ENCODE results near the gene ACTR3. TPM values are rescaled to one million over a fixed set of nuclear protein-coding genes. Genes with fewer than 3 reads are reported as not detected.

Gene ACTR3
- total and polyA plus RNA-seq, 7 donors = 34.3 to 113 (median 88.1) TPM

GRCh38 chr2:113977660-113978523, 88.0 kb downstream of the ACTR3 start:
- H3K27ac ChIP-seq = no peak overlapping the region
- no peaks in the 10 kb centered on the region for H3K9me3 ChIP-seq
- DNase-seq (no peak), ATAC-seq (no peak)
- H3K4me1 ChIP-seq = no peaks in the 10 kb centered on the region
- no peaks in the 10 kb centered on the region for H3K27me3 ChIP-seq (ENCODE audit: insufficient read depth in 3 of 3, low read length in 2 of 3)
- WGBS, 3 donors = 43 to 51% (median 47%) methylated on average over 16 of the region's 16 CpGs
- intact Hi-C loops (cut with DNase I) = loop anchor here in 1 of 2 donors (5.0 kb wide), 1 partner anchor 574 kb away; no protein-coding TSS in a partner anchor
- H3K4me3 ChIP-seq = no peak overlapping the region
- TF ChIP-seq CTCF (IDR thresholded peaks at IDR 0.05) = peak; percentile 15
- H3K36me3 ChIP-seq (ENCODE audit: insufficient read depth in 1 of 2, low read depth in 1 of 2) = no peaks in the 10 kb centered on the region

DNA sequence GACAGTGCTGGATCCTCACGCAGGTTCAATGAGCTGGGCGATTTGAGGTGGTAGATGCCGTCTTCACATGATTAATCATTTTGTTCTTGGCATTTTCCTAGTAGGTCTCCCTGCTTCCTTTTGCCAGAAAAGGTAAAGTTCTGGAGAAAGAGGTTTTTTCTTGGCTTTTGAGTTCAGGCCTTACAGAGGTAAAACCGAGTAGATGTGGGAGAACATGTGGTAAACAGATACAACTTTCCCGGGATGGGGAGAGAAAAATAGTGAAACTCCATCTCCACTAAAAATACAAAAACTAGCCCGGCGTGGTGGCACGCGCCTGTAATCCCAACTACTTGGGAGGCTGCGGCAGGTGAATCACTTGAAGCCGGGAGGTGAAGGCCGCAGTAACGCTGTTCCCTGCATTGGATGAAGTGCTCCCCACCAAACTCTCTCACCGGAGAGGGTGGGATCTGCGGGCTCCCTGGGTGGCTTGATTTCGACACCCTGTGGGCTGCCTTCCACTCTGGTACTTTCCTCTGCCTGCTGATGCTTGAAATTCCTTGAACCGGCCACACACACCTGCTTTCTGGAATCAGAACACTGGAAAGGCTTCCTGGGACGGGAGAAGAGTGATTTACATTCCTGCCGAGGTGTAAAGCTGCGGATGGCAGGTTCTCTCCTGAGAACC, 88.8 kb downstream of the ACTR3 start:
- DNase-seq (no peak), ATAC-seq (no peak)
- Histone ChIP-seq H3K27me3 (ENCODE audit: insufficient read depth in 3 of 3, low read length in 2 of 3) (no peaks in the 10 kb centered on the region), H3K27ac (no peak overlapping the region), H3K36me3 (ENCODE audit: insufficient read depth in 1 of 2, low read depth in 1 of 2) (no peaks in the 10 kb centered on the region), H3K9me3 (no peaks in the 10 kb centered on the region), H3K4me1 (no peaks in the 10 kb centered on the region), H3K4me3 (no peak overlapping the region)
- 87 to 90% (median 89%) methylated on average over 20 of the region's 20 CpGs for WGBS, 3 donors
- TF ChIP-seq CTCF (IDR thresholded peaks at IDR 0.05) = no peak
- intact Hi-C loops (cut with DNase I) = loop anchor here in 1 of 2 donors (5.0 kb wide), 1 partner anchor 574 kb away; no protein-coding TSS in a partner anchor

GRCh38 chr2:113979191-113980128, 89.6 kb downstream of the ACTR3 start:
- H3K27ac ChIP-seq = no peak overlapping the region
- WGBS, 3 donors = 65 to 70% (median 65%) methylated on average over 67 to 92 of the region's 93 CpGs
- H3K4me1 ChIP-seq = no peaks in the 10 kb centered on the region
- DNase-seq = no peak
- no peaks in the 10 kb centered on the region for H3K27me3 ChIP-seq (ENCODE audit: insufficient read depth in 3 of 3, low read length in 2 of 3)
- no peak for ATAC-seq
- H3K9me3 ChIP-seq = no peaks in the 10 kb centered on the region
- intact Hi-C loops (cut with DNase I) = loop anchor here in 1 of 2 donors (5.0 kb wide), 1 partner anchor 573 kb away; no protein-coding TSS in a partner anchor
- TF ChIP-seq CTCF (IDR thresholded peaks at IDR 0.05) = peak; percentile 44
- H3K4me3 ChIP-seq = no peak overlapping the region
- H3K36me3 ChIP-seq (ENCODE audit: insufficient read depth in 1 of 2, low read depth in 1 of 2) = no peaks in the 10 kb centered on the region

- H3K27me3 ChIP-seq (ENCODE audit: insufficient read depth in 3 of 3, low read length in 2 of 3) = no peaks in the 10 kb centered on the region
- ATAC-seq (no peak), DNase-seq (no peak)
- no peak overlapping the region for H3K4me3 ChIP-seq
- H3K4me1 ChIP-seq = no peaks in the 10 kb centered on the region
- H3K36me3 ChIP-seq (ENCODE audit: insufficient read depth in 1 of 2, low read depth in 1 of 2) = no peaks in the 10 kb centered on the region
- 74 to 90% (median 81%) methylated on average over 4 of the region's 4 CpGs for WGBS, 3 donors
- no peak overlapping the region for H3K27ac ChIP-seq
- intact Hi-C loops (cut with DNase I) = no loop called here
- H3K9me3 ChIP-seq = no peaks in the 10 kb centered on the region
- TF ChIP-seq CTCF (IDR thresholded peaks at IDR 0.05) = no peak
Measured at GRCh38 chr2:113980946-113981345, 91.1 kb downstream of the ACTR3 start.
